HEK293 (cell line): ENCODE data around the gene ZFP36L1.

Source experiments
- KLF10 ChIP-seq: fragments of 450-650 bp; IDR thresholded peaks from 2 replicates; pipeline ENCODE4 v1.5.1; 2018; ENCODE audit warnings: missing biosample characterization, mild to moderate bottlenecking, missing genetic modification characterization
- MYNN ChIP-seq: fragments of 450-650 bp; formaldehyde crosslinking; IDR thresholded peaks from 2 replicates; pipeline ENCODE4 v1.5.1; 2016; ENCODE audit warnings: missing biosample characterization, missing genetic modification characterization, borderline replicate concordance
- ZNF555 ChIP-seq: fragments of 450-650 bp; formaldehyde crosslinking; conservative IDR thresholded peaks from 2 replicates; pipeline ENCODE4 v1.5.1; 2017; ENCODE audit warnings: missing biosample characterization, mild to moderate bottlenecking, missing genetic modification characterization, inconsistent platforms
- TF ChIP-seq, protein P1 (sequence below): fragments of 450-650 bp; formaldehyde crosslinking; IDR thresholded peaks from 2 replicates; pipeline ENCODE4 v1.5.1; 2016; ENCODE audit warnings: missing biosample characterization, missing genetic modification characterization
- TF ChIP-seq, protein P2 (sequence below): fragments of 450-650 bp; formaldehyde crosslinking; IDR thresholded peaks from 2 replicates; pipeline ENCODE4 v1.5.1; 2016; ENCODE audit warnings: missing biosample characterization, missing genetic modification characterization

DNA sequence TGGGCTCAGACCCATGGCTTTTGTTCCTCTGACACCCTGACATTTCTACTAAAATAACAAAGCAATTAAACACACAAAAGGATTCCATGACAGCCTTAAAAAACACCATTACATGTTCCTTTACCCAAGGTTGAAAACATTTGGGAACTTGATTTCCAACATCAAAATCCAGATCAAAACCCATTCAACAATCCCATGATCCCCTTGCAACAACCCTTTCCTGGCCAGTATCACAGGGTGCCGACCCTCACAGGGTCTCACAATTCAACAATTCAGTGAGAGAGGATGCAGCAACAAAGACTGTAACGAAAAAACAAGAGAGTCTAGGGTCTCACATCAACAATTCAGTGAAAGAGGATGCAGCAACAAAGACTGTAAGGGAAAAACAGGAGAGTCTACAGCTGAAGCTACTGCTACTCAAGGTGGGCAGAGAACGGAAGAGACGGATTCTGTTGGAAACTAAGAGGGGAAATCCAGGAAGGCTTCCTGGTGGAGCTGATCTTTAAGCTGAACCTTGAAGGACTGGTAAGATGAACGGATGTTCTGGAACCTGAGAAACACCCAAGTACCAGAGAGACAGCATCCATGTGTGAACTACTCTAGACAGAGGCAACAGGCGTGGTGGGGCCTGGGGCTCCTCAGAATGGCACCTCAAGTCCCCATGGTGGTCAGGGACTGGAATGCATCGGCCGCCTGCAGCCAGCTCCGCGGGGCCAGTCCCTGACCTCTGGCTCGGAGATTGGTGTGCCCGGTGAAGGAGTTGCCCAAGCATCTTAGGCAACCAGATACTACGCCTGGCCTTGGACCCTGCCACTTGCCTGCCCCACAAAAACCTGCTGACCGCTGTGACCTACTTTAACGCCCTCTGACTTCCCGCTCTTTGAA lies 22.7 kb upstream of the ZFP36L1 start:
- TF ChIP-seq, protein P1, sequence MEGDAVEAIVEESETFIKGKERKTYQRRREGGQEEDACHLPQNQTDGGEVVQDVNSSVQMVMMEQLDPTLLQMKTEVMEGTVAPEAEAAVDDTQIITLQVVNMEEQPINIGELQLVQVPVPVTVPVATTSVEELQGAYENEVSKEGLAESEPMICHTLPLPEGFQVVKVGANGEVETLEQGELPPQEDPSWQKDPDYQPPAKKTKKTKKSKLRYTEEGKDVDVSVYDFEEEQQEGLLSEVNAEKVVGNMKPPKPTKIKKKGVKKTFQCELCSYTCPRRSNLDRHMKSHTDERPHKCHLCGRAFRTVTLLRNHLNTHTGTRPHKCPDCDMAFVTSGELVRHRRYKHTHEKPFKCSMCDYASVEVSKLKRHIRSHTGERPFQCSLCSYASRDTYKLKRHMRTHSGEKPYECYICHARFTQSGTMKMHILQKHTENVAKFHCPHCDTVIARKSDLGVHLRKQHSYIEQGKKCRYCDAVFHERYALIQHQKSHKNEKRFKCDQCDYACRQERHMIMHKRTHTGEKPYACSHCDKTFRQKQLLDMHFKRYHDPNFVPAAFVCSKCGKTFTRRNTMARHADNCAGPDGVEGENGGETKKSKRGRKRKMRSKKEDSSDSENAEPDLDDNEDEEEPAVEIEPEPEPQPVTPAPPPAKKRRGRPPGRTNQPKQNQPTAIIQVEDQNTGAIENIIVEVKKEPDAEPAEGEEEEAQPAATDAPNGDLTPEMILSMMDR, result no peak
- TF ChIP-seq MYNN (no peak), ZNF555 (tag by site-specific recombination) (no peak), KLF10 (tag by site-specific recombination) (no peak)
- TF ChIP-seq, protein P2, sequence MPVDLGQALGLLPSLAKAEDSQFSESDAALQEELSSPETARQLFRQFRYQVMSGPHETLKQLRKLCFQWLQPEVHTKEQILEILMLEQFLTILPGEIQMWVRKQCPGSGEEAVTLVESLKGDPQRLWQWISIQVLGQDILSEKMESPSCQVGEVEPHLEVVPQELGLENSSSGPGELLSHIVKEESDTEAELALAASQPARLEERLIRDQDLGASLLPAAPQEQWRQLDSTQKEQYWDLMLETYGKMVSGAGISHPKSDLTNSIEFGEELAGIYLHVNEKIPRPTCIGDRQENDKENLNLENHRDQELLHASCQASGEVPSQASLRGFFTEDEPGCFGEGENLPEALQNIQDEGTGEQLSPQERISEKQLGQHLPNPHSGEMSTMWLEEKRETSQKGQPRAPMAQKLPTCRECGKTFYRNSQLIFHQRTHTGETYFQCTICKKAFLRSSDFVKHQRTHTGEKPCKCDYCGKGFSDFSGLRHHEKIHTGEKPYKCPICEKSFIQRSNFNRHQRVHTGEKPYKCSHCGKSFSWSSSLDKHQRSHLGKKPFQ, result no peak
